CD4-positive, alpha-beta memory T cell (primary cell): ENCODE results near the gene MYT1. TPM values are rescaled to one million over a fixed set of nuclear protein-coding genes. Genes with fewer than 3 reads are reported as not detected.

Experiments used
- CTCF ChIA-PET: fragments of 350-600 bp; sonication (Branson Sonifier 250); formaldehyde crosslinking; loops from one replicate; lab custom pipeline; 2021; ENCODE audit warnings: inconsistent platforms; ENCODE audit not compliant: partially characterized antibody; lab: Charles Lee
- POLR2A ChIA-PET: fragments of 350-600 bp; sonication (Branson Sonifier 250); formaldehyde crosslinking; loops from one replicate; lab custom pipeline; 2021; ENCODE audit not compliant: partially characterized antibody; lab: Charles Lee
- DNase-seq, 5 donors: peaks; one replicate each; pipeline versions ENCODE4 v3.0.0 to v3.0.0-alpha.2; 2020 to 2022; ENCODE audit warnings: mixed read lengths in 1 of 5
- H3K27ac ChIP-seq: one replicate; pipeline ENCODE4 v1.7.0; 2013; ENCODE audit warnings: low read depth, low read length
- H3K27me3 ChIP-seq: 2 replicates; pipeline ENCODE4 v1.7.0; 2013; ENCODE audit warnings: mild to moderate bottlenecking, low read length, moderate library complexity; ENCODE audit not compliant: insufficient read depth
- H3K36me3 ChIP-seq: 2 replicates; pipeline ENCODE4 v1.7.0; 2013; ENCODE audit warnings: mild to moderate bottlenecking, low read length, moderate library complexity; ENCODE audit not compliant: insufficient read depth
- H3K4me1 ChIP-seq: 2 replicates; pipeline ENCODE4 v1.7.0; 2013; ENCODE audit warnings: mild to moderate bottlenecking, low read length, moderate library complexity; ENCODE audit not compliant: insufficient read depth
- H3K4me3 ChIP-seq, 2 donors: one replicate each; pipeline ENCODE4 v1.7.0; 2013; ENCODE audit warnings: low read length in 2 of 2, mild to moderate bottlenecking in 1 of 2
- H3K9me3 ChIP-seq, 2 donors: one replicate each; pipeline ENCODE4 v1.7.0; 2013; ENCODE audit warnings: low read length in 2 of 2, control low read depth in 1 of 2; ENCODE audit not compliant: control insufficient read depth in 1 of 2
- H3K27ac Mint-ChIP-seq, 7 donors: one replicate each; pipeline ENCODE4 v1.8.0; 2020 to 2021; ENCODE audit warnings: mixed read lengths in 7 of 7, mild to moderate bottlenecking in 6 of 7, inconsistent platforms in 3 of 7, moderate library complexity in 3 of 7
- H3K27me3 Mint-ChIP-seq, 2 donors: one replicate each; pipeline ENCODE4 v1.8.0; 2020 to 2021; ENCODE audit warnings: mixed read lengths in 2 of 2
- H3K36me3 Mint-ChIP-seq, 2 donors: one replicate each; pipeline ENCODE4 v1.8.0; 2020 to 2021; ENCODE audit warnings: mixed read lengths in 2 of 2, inconsistent platforms in 1 of 2, mild to moderate bottlenecking in 1 of 2
- H3K4me1 Mint-ChIP-seq, 4 donors: one replicate each; pipeline ENCODE4 v1.8.0; 2020 to 2021; ENCODE audit warnings: mixed read lengths in 4 of 4, mild to moderate bottlenecking in 1 of 4
- H3K4me3 Mint-ChIP-seq, 8 donors: one replicate each; pipeline ENCODE4 v1.8.0; 2020 to 2021; ENCODE audit warnings: mixed read lengths in 8 of 8, mild to moderate bottlenecking in 7 of 8, moderate library complexity in 6 of 8, inconsistent platforms in 3 of 8
- H3K9me3 Mint-ChIP-seq, 8 donors: one replicate each; pipeline ENCODE4 v1.8.0; 2020 to 2021; ENCODE audit warnings: mixed read lengths in 8 of 8, mild to moderate bottlenecking in 5 of 8, inconsistent platforms in 3 of 8, moderate library complexity in 1 of 8
- intact Hi-C: fragments of 100-400 bp; cut with micrococcal nuclease; formaldehyde crosslinking; loops from one replicate; pipeline ENCODE4 v1.15.1; 2023
- polyA plus RNA-seq, 2 donors: library from polyadenylated mRNA; unstranded; fragments of 300-500 nt; fragmentation: Illumina TruSeq; gene quantifications; one replicate each; pipeline ENCODE4 v1.2.3, GENCODE V29; 2021
- total RNA-seq, 2 experiments: library from RNA; stranded (reverse); gene quantifications; one replicate each; pipeline ENCODE4 v1.2.3, GENCODE V29; 2021

The MYT1 gene
- total and polyA plus RNA-seq, 4 experiments from 2014 or later, result not detected

DNA sequence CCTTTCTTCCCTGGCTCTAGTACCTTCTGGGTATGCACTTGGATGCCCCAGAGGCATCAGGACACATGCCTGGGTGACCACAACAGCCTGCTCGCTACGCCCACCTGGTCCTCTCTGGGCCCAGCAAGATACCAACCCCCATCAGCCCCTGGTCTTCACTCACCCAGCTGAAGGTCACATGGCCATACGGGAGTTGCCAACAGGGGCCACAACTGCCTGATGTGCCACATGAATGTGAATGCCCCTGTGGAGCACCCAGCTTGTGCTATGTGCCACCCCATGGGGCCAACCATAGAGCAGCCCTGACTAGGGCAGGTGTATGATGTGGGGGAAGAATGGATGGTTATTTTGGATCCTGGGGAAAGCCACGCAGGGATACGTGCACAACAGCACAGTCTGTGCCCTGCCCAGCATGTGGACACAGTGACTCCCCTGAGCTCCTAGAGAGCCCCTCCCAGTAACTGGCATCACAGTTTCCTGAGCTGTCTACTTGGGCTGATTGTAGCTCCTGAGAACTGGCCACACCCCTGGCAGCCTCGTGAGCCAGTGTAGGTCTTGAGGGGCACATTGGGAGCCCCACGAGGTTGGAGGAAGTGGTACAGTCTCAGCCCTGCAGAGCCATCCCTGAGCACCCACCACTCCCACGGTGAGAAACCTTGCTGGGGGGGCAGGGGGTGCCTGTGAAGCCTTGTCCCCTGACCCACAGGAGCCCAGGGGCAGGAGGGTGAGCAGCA lies 80.8 kb downstream of the MYT1 start:
- CTCF ChIA-PET, result no interaction called here
- intact Hi-C loops, result no loop called here
- Histone ChIP-seq H3K27ac (no peak overlapping the region), H3K9me3 (no peaks in the 10 kb centered on the region), H3K36me3 (no peaks in the 10 kb centered on the region), H3K27me3 (no peaks in the 10 kb centered on the region), H3K4me3 (no peak overlapping the region), H3K4me1 (peaks cover 9% of the 10 kb centered on the region)
- H3K27me3 Mint-ChIP-seq, result peaks cover 9 to 13% of the 10 kb centered on the region in 2 donors
- POLR2A ChIA-PET, result interaction anchor here (1.2 kb wide), 1 partner anchor 11 kb away, joined by 5 read pairs; the partner anchor contains the start of gene PCMTD2
- no peak overlapping the region for H3K4me3 Mint-ChIP-seq
- H3K36me3 Mint-ChIP-seq, result no peaks in the 10 kb centered on the region
- no peak for DNase-seq
- H3K27ac Mint-ChIP-seq, result no peak overlapping the region
- H3K4me1 Mint-ChIP-seq, result peaks cover 0 to 5% (median 3%) of the 10 kb centered on the region in 4 donors
- no peaks in the 10 kb centered on the region for H3K9me3 Mint-ChIP-seq

DNA sequence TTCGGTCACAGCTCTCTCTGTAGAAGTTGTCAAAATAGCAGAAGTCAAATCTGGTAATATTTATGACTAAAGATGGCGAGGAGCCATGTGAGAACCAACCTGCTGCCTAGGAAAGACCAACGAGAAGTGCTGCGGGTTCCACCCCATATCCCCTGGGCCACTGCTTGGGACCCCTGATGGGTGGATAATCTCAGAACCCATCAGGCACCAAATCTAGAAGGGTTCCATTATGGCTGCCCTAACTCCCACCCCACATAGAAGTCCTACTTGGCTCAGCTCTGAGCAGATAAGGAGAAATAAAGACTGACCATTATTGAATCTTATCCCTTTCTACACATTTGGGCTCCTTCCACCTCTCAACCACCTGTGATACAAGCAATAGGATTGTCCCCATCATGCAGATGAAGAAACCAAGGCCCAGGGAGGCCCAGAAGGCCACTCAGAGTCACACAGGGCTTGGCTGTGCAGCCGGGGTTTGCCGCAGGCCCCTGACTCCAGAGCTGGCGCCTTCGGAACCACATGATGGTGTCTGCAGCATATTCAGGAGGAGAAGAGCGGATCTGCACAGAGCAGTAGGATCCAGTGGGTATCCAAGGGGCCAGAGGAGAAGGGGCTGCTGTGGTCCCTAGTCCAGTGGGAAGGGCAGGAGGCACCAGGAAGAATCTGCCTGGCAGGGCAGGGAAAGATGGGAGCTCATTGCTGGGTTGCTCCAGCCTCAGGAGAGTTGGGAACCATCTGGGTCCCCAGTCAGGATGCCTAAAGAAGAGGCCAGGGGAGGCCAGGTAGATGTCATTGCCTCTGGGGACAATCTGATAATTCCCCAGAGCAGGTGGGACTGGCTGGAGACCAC lies 81.7 kb downstream of the MYT1 start:
- H3K4me3 ChIP-seq, result no peak overlapping the region
- H3K27me3 ChIP-seq, result no peaks in the 10 kb centered on the region
- Mint-ChIP-seq H3K36me3 (no peaks in the 10 kb centered on the region), H3K9me3 (no peaks in the 10 kb centered on the region), H3K4me3 (no peak overlapping the region), H3K27ac (no peak overlapping the region), H3K4me1 (peaks cover 0 to 5% (median 3%) of the 10 kb centered on the region in 4 donors), H3K27me3 (peaks cover 9 to 14% of the 10 kb centered on the region in 2 donors)
- intact Hi-C loops, result no loop called here
- no peaks in the 10 kb centered on the region for H3K9me3 ChIP-seq
- ChIA-PET CTCF (no interaction called here), POLR2A (interaction anchor here (1.2 to 2.1 kb wide), 2 partner anchors 10 kb away, joined by 5 to 6 read pairs; partner anchors contain the start of gene PCMTD2)
- no peak overlapping the region for H3K27ac ChIP-seq
- H3K4me1 ChIP-seq, result peaks cover 9% of the 10 kb centered on the region
- no peak for DNase-seq
- no peaks in the 10 kb centered on the region for H3K36me3 ChIP-seq

DNA sequence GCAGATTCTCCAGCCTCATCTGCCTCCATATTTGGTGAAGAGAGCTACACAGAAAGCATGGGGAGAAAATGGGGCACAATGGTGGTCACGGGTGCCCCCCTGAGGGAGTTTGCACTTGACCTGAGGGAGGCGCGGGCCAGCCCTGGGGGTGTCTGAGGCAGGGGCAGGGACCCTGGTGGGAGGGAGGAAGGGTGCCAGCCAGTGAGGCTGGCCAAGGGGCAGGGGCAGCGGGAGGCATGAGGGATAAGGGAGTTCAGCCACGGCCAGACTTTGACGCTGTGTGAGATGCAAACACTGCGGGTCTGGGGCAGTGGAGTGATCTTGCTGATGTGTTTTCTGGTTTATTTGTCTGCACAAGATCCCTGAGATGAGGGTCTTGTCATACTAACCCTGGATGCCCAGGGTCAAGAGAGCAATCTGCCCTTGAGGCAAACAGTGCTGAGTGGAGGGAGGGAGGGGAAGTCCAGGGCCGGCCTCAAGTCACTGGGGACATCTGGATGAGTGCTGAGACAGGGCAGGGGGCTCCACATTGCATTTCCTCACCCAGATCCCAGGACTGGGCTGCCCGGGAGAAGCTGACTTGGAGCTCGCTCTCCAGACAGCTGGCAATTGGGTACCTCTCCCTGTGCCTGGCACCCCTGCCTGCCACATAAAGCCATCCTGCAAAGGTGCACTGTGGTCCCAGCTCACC lies 82.5 kb downstream of the MYT1 start:
- H3K9me3 Mint-ChIP-seq, result no peaks in the 10 kb centered on the region
- no peaks in the 10 kb centered on the region for H3K36me3 Mint-ChIP-seq
- intact Hi-C loops, result no loop called here
- peaks cover 0 to 5% (median 3%) of the 10 kb centered on the region in 4 donors for H3K4me1 Mint-ChIP-seq
- H3K27ac ChIP-seq, result no peak overlapping the region
- peaks cover 9 to 14% of the 10 kb centered on the region in 2 donors for H3K27me3 Mint-ChIP-seq
- H3K36me3 ChIP-seq, result no peaks in the 10 kb centered on the region
- H3K4me3 ChIP-seq, result no peak overlapping the region
- no peak for DNase-seq
- no peaks in the 10 kb centered on the region for H3K27me3 ChIP-seq
- H3K4me3 Mint-ChIP-seq, result peak overlapping the region in 1 of 8 donors; percentile 51
- no peaks in the 10 kb centered on the region for H3K9me3 ChIP-seq
- ChIA-PET POLR2A (interaction anchor here (2.1 kb wide), 1 partner anchor 9 kb away, joined by 6 read pairs; the partner anchor contains the start of gene PCMTD2), CTCF (no interaction called here)
- peaks cover 9% of the 10 kb centered on the region for H3K4me1 ChIP-seq
- H3K27ac Mint-ChIP-seq, result no peak overlapping the region

DNA sequence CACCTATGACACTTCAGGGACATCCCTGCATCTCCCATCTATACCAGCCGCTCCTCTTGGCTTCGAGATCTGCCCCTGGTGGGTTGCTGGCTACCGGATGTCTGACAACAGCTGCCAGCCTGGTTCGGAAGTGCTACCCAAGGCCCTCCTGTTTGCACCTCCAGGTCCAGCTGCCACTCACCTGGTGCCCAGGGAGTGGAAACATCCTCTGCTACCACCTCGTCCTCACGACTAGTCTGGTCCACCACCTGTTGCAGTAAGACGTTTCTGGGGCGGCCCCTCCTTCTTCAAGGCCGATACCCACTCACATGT lies 83.0 kb downstream of the MYT1 start:
- Mint-ChIP-seq H3K27me3 (peaks cover 11 to 14% of the 10 kb centered on the region in 2 donors), H3K36me3 (no peaks in the 10 kb centered on the region), H3K27ac (no peak overlapping the region), H3K4me1 (peaks cover 0 to 5% (median 3%) of the 10 kb centered on the region in 4 donors), H3K4me3 (no peak overlapping the region), H3K9me3 (no peaks in the 10 kb centered on the region)
- Histone ChIP-seq H3K27ac (no peak overlapping the region), H3K36me3 (no peaks in the 10 kb centered on the region), H3K4me3 (no peak overlapping the region), H3K4me1 (peaks cover 9% of the 10 kb centered on the region), H3K27me3 (no peaks in the 10 kb centered on the region), H3K9me3 (no peaks in the 10 kb centered on the region)
- ChIA-PET CTCF (no interaction called here), POLR2A (interaction anchor here (2.1 kb wide), 1 partner anchor 8 kb away, joined by 6 read pairs; the partner anchor contains the start of gene PCMTD2)
- DNase-seq, result no peak
- intact Hi-C loops, result no loop called here

DNA sequence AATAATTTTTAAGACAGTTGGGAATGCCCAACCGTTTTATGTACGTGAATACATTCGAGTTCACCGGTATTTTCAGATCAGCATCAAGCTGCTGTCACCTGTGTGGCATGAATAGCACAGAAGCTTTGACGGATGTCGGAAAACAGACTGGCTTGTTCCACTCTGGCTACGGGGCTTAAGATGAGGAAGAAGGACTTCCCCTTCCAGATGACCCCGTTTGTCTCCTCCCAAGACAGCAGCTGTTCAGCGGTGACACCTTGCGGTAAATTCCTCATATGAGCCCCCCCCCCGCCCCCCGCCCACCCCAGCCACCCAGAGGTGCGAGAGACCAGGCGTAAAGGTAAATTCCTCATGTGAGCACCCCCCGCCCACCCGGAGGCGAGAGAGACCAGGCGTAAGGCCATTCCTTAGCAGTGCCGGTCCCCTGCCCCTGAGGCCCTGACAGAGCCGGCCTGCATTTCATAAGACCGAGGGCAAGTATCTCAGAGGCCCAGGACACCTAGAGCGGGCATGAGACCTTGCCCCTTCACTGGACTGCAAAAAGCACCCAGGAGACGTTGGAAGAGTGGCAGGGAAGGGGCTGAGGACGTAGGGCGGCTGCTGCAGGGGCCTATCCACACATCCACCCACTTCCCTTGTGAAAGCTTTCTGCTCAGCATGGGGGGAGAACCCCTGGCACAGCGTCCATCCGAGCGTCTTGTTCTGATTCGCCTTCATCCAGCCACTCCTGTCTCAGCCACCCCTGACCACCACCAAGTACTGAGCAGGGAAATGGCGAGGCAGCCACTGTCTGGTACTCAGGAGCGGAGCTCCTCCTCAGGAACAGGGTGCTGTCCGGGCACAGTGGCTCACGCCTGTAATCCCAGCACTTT lies 84.0 kb downstream of the MYT1 start:
- Histone ChIP-seq H3K4me3 (no peak overlapping the region), H3K4me1 (peaks cover 9% of the 10 kb centered on the region), H3K27me3 (peaks cover 5% of the 10 kb centered on the region), H3K9me3 (no peaks in the 10 kb centered on the region), H3K27ac (no peak overlapping the region), H3K36me3 (no peaks in the 10 kb centered on the region)
- ChIA-PET CTCF (no interaction called here), POLR2A (interaction anchor here (0.5 to 2.1 kb wide), 2 partner anchors 8 to 173 kb away, joined by 4 to 6 read pairs; partner anchors contain the start of gene PCMTD2)
- Mint-ChIP-seq H3K27me3 (peaks cover 12 to 16% of the 10 kb centered on the region in 2 donors), H3K9me3 (no peaks in the 10 kb centered on the region), H3K4me3 (no peak overlapping the region), H3K27ac (no peak overlapping the region), H3K4me1 (peaks cover 0 to 5% (median 3%) of the 10 kb centered on the region in 4 donors), H3K36me3 (no peaks in the 10 kb centered on the region)
- intact Hi-C loops, result no loop called here
- no peak for DNase-seq

DNA sequence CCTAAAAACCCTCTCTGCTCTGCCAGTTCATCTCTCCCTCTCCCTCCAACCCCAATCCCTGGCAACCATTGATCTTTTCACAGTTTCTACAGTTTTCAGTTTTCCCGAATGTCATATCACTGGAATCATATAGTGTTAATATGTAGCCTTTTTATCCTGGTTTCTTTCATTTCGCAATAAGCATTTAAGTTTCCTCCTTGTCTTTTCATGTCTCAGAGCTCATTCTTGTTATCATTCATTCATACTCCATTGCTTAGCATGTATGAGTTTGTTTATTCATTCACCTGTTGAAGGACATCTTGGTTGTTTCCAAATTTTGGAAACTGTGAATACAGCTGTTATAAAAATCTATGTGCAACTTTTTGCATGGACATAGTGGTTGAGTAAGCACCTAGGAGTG lies 85.8 kb downstream of the MYT1 start:
- no peak overlapping the region for H3K27ac Mint-ChIP-seq

More for the DNA sequence above, 85.8 kb downstream of the MYT1 start:
- Mint-ChIP-seq H3K9me3 (no peaks in the 10 kb centered on the region), H3K4me1 (peaks cover 4 to 18% (median 11%) of the 10 kb centered on the region in 4 donors), H3K36me3 (no peaks in the 10 kb centered on the region), H3K27me3 (peaks cover 7 to 14% of the 10 kb centered on the region in 2 donors), H3K4me3 (no peak overlapping the region)
- Histone ChIP-seq H3K27me3 (peaks cover 5% of the 10 kb centered on the region), H3K9me3 (no peaks in the 10 kb centered on the region), H3K4me1 (peaks cover 10% of the 10 kb centered on the region), H3K36me3 (no peaks in the 10 kb centered on the region), H3K4me3 (no peak overlapping the region), H3K27ac (no peak overlapping the region)
- ChIA-PET POLR2A (no interaction called here), CTCF (no interaction called here)
- intact Hi-C loops, result no loop called here
- no peak for DNase-seq
